ENCODE measurements around the gene SPO11. TPM values are rescaled to one million over a fixed set of nuclear protein-coding genes. Genes with fewer than 3 reads are reported as not detected.

Gene SPO11
- total RNA-seq, 1 donor from 2014 or later, result not detected

DNA sequence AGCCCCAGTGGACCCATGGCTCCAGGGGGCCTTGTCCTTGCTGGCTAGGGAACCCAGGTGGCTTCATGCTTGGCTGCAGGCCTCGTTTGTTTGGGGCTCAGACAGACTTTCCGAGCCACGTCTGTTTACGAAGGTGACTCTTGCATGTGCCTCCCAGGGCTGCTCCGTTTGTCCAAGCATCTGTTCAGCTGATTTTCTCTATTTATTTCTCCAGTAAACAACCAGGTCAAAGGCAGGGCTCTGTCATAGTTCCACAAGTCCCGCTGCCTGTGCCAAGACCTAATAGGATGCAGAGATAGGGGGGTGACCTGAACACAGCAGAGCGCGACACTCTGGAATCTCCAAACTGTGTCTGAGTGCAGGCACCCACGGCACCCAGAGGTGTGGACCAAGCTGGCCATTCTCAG is 12.8 kb upstream of the SPO11 start:
- Mint-ChIP-seq H3K4me1 (ENCODE audit: unreplicated experiment) (peaks cover 13% of the 10 kb centered on the region), H3K36me3 (no peaks in the 10 kb centered on the region), H3K27ac (no peak overlapping the region), H3K9me3 (no peaks in the 10 kb centered on the region), H3K4me3 (no peak overlapping the region), H3K27me3 (peaks cover under 1% of the 10 kb centered on the region)
- TF ChIP-seq, protein P1, sequence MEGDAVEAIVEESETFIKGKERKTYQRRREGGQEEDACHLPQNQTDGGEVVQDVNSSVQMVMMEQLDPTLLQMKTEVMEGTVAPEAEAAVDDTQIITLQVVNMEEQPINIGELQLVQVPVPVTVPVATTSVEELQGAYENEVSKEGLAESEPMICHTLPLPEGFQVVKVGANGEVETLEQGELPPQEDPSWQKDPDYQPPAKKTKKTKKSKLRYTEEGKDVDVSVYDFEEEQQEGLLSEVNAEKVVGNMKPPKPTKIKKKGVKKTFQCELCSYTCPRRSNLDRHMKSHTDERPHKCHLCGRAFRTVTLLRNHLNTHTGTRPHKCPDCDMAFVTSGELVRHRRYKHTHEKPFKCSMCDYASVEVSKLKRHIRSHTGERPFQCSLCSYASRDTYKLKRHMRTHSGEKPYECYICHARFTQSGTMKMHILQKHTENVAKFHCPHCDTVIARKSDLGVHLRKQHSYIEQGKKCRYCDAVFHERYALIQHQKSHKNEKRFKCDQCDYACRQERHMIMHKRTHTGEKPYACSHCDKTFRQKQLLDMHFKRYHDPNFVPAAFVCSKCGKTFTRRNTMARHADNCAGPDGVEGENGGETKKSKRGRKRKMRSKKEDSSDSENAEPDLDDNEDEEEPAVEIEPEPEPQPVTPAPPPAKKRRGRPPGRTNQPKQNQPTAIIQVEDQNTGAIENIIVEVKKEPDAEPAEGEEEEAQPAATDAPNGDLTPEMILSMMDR (conservative IDR thresholded peaks at IDR 0.05), result no peak
- DNase-seq (ENCODE audit: extremely low spot score, unreplicated experiment), result no peak

DNA sequence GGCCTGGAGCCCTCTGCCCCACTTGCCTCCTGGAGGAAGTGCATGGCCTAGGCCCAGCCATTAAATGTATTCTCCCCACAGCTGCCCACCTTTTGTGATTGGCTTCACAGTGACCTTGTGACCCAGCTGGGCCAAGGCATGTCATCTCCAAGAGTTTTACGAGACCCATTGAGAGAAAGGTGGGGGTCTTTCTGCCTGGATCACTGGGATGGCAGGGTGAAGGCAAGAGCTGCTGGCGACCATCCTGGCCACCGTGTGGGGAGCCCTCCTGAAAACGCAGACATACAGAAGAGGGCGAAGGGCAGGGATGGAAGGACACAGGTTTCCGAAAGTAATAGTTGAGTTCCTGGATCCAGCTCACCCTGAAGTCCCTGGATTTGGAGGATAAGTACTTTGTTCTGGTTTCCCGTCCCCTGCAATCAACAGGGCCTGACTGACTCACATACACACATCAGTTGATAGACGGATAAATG is 12.3 kb upstream of the SPO11 start:
- H3K27ac Mint-ChIP-seq, result no peak overlapping the region
- TF ChIP-seq, protein P1 (conservative IDR thresholded peaks at IDR 0.05), result no peak
- H3K4me3 Mint-ChIP-seq, result no peak overlapping the region
- H3K9me3 Mint-ChIP-seq, result no peaks in the 10 kb centered on the region
- no peaks in the 10 kb centered on the region for H3K36me3 Mint-ChIP-seq
- peaks cover 13% of the 10 kb centered on the region for H3K4me1 Mint-ChIP-seq (ENCODE audit: unreplicated experiment)
- DNase-seq (ENCODE audit: extremely low spot score, unreplicated experiment), result no peak
- H3K27me3 Mint-ChIP-seq, result peaks cover 2% of the 10 kb centered on the region

DNA sequence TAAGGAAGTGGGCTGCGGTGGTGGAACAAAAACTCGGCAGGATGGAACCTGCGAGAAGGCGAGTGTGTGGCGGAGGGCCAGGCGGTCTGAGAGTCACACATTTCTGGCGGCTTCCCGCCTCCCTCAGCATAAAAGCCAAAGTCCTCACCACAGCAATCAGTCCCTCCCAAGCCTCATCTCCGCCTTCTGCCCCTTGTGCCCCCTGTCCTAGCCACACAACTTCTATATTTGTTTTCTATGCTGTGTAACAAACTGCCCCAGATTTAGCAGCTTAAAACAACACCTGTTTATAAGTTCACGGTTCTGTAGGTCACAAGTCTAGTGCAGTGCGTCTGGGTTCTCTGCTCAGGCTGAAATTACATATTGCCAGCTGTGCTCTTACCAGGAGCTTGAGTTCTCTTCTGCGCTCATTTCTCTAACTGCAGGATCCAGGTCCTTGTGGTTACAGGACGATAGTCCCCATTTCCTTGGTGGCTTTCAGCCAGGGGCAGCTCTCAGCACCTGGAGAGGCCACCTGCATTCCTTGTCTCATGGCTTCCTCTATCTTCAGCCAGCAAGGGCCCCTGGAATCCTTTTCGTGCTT is 11.7 kb upstream of the SPO11 start:
- peak overlapping the region; percentile 40 for H3K27ac Mint-ChIP-seq
- peaks cover 18% of the 10 kb centered on the region for H3K4me1 Mint-ChIP-seq (ENCODE audit: unreplicated experiment)
- TF ChIP-seq, protein P1 (conservative IDR thresholded peaks at IDR 0.05), result no peak
- no peaks in the 10 kb centered on the region for H3K9me3 Mint-ChIP-seq
- DNase-seq (ENCODE audit: extremely low spot score, unreplicated experiment), result peak; percentile 25
- H3K27me3 Mint-ChIP-seq, result peaks cover 2% of the 10 kb centered on the region
- H3K36me3 Mint-ChIP-seq, result no peaks in the 10 kb centered on the region
- H3K4me3 Mint-ChIP-seq, result no peak overlapping the region

DNA sequence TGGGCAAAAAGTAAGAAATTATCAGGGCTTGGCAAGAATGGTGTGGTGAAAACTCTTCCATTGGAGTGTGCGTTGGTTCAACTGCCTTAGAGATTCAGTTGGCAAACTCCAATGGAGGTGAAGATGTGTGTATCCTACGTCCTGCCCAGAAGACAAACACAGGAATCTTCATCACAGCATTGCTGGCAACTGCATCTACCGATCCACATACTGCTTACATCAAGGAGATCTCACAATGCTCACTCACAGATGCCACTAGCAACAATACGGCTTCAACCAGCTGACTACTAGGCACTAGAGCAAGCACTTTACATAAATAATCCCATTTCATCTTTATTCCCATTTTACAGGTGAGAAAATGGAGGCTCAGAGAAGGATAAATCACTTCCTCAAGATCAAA is 10.0 kb upstream of the SPO11 start:
- Mint-ChIP-seq H3K4me1 (ENCODE audit: unreplicated experiment) (peaks cover 25% of the 10 kb centered on the region), H3K27ac (no peak overlapping the region), H3K27me3 (peaks cover 2% of the 10 kb centered on the region), H3K9me3 (no peaks in the 10 kb centered on the region), H3K4me3 (no peak overlapping the region), H3K36me3 (no peaks in the 10 kb centered on the region)
- DNase-seq (ENCODE audit: extremely low spot score, unreplicated experiment), result no peak
- TF ChIP-seq, protein P1 (conservative IDR thresholded peaks at IDR 0.05), result no peak

DNA sequence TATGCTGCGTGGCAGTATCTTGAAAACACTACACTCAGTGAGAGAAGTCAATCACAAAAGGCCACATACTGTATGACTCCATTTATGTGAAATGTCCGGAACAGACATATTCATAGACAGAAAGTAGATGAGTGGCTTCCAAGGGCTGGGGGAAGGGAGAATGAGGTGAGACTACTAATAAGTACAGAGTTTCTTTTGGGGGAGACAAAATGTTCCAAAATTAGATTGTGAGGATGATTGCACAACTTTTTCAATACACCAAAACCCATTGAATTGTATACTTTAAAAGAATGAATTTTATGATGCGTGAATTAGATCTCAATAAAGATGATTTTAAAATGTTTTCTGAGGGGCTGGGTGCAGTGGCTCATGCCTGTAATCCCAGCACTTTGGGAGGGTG is 9.2 kb upstream of the SPO11 start:
- Mint-ChIP-seq H3K27ac (no peak overlapping the region), H3K36me3 (no peaks in the 10 kb centered on the region), H3K4me3 (no peak overlapping the region), H3K27me3 (peaks cover 2% of the 10 kb centered on the region), H3K9me3 (no peaks in the 10 kb centered on the region), H3K4me1 (ENCODE audit: unreplicated experiment) (peaks cover 32% of the 10 kb centered on the region)
- TF ChIP-seq, protein P1 (conservative IDR thresholded peaks at IDR 0.05), result no peak
- DNase-seq (ENCODE audit: extremely low spot score, unreplicated experiment), result no peak

All from type B pancreatic cell (in vitro differentiated cells).